Measurements from ENCODE around the gene ST7L.
"Not testable (repeated sequence)": the region's sequence is repeated elsewhere in the genome, so short reads cannot be mapped to it uniquely, and the experiment has no call there.

ST7L gene, protein sequence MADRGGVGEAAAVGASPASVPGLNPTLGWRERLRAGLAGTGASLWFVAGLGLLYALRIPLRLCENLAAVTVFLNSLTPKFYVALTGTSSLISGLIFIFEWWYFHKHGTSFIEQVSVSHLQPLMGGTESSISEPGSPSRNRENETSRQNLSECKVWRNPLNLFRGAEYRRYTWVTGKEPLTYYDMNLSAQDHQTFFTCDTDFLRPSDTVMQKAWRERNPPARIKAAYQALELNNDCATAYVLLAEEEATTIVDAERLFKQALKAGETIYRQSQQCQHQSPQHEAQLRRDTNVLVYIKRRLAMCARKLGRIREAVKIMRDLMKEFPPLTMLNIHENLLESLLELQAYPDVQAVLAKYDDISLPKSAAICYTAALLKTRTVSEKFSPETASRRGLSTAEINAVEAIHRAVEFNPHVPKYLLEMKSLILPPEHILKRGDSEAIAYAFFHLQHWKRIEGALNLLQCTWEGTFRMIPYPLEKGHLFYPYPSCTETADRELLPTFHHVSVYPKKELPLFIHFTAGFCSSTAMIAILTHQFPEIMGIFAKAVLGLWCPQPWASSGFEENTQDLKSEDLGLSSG

DNA sequence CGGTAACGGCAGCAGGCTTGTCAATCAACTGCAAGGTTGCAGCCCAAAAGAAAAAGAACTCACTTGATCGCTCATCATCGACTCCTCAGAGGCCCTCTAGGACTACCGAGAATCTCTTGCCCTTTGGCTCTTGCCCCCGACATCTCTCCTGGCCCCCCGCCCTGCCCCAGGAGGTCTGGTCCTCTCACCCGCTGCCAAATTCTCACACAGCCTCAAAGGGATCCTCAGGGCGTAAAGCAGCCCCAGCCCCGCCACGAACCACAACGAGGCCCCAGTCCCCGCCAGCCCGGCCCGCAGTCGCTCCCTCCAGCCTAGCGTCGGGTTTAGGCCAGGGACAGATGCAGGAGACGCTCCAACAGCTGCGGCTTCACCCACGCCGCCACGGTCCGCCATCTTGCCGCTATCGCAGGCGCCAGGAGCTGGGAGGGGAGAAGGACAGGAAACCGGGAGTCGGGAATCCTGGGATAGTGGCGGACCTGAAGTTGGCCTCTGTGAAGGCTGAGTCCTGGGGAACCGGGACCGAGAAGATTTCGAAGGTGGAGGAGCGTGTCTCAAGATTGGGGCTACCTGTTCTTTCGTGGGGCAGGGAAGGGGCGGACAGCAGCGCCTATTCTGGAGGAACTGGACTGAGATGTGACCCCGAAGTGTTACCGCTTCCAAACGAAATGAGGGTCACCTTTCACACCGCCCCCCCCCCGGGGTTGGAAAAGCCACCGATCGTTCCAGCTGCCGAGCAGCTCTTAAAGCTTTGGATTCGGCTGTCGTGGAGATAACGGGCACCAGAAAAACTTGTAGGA lies at the start of gene ST7L:
Gene ST7L (minus strand): TSS at position 421 of the 797 bp plus-strand sequence. CDS start 28 bp downstream, at position 393.
- DNase-seq (ENCODE audit: low spot score) = peak; percentile 67

DNA sequence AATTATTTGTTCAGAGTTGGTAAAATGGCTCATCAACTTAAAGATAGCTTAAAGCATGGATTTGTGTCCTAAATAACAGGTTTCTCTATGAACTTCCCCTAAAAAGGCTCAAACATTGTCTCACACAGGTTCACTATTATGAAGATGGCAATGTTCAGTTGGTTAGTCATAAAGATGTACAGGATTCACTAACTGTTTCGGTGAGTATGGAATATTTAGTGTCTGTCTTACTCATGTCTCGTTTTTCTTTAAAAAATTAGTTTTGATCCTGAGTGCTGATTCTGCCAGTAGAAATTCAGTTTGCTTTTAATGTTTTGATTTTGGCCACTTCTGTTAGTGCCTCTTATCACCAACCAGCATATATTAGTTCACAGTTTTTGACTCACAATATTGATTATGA lies 48.0 kb upstream of the ST7L start:
- peak; percentile 48 for DNase-seq (ENCODE audit: low spot score)

DNA sequence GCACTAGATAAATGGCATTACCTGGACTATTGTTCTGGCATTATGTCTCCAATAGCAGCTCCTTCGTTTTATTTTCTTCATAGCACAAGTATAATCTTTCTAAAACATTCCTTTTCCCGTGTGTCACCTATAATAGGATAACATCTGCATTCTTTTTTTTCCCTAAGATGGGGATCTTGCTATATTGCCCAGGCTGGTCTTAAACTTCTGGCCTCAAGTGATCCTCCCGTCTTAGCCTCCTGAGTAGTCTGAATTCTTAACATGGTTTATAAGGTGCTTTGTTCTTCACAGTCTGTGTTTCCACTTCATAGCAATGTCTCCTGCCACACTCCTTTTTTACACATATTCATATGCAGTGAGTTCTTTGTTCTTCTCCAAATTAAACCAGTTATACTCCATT lies 46.9 kb upstream of the ST7L start:
- DNase-seq (ENCODE audit: low spot score) = no peak

DNA sequence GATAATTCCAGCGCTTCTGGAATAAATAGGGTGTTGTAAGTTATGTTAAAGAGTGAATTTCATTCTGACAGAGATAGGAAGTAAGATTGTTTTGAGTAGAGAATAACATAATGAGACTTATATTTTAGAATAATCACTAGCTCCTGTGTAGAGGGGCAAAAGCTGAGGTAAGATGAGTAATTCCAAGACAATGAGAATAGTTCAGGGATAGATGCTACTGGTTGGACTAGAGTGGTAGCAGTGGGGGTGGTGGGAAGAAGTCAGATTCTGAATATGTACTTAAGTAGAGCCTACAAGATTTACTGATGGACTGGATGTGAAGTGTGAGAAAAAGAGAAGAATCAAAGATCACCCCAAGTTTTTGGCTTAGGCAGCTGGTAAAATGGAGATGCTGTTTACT lies 32.3 kb upstream of the ST7L start:
- no peak for DNase-seq (ENCODE audit: low spot score)

DNA sequence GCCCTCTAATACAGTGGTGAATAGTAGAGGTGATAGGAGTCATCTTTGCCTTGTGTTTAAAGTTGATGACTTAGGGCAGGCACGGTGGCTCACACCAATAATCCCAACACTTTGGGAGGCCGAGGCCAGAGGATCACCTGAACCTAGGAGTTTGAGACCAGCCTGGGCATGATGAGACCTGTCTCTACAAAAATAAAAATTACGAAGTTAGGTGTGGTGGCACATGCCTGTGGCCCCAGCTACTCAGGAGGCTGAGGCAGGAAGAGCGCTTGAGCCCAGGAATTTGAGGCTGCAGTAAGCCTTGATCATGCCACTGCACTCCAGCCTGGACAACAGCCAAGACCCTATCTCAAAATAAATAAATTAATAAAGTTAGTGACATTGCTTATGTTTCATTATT lies 27.3 kb upstream of the ST7L start:
- DNase-seq (ENCODE audit: low spot score) = no peak

DNA sequence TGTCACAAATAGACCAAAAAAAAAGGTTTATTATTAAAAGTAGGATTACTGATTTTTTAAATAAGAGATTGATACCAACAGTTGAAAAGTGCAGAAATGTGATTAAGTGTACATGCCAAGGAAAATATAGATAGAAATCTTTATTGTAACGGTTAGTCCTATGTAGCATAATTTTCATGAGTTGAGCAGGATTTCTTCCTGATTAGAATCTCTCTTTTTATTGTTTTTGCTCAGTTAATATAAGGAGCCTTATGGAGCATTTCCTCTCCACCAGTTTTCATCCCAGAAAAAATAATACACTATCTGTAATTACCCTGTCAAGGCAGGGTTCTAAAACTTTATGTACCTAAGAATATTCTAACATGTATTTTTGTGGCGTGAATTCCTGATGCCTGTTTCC lies 24.1 kb upstream of the ST7L start:
- DNase-seq (ENCODE audit: low spot score) = no peak

DNA sequence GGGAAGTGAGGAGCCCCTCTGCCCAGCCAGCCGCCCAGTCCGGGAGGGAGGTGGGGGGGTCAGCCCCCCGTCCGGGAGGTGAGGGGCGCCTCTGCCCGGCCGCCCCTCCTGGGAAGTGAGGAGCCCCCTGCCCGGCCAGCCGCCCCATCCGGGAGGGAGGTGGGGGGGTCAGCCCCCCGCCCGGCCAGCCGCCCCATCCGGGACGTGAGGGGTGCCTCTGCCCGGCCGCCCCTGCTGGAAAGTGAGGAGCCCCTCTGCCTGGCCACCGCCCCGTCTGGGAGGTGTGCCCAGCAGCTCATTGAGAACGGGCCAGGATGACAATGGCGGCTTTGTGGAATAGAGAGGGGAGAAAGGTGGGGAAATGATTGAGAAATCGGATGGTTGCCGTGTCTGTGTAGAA lies 21.5 kb upstream of the ST7L start:
- not testable (repeated sequence) for DNase-seq (ENCODE audit: low spot score)

DNA sequence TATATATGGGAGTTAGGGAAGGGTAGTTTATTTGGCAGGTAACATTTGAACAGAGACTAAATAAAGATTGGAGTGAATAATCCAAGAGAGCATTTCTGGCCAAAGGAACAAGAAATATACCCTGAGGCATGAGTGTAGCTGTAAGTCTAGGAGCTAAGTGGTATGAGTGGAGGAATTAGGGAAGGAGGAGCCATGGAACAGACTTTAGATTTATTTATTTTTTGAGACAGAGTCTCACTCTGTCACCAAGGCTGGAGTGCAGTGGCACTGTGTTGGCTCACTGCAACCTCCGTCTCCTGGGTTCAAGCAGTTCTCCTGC lies 19.1 kb upstream of the ST7L start:
- no peak for DNase-seq (ENCODE audit: low spot score)

DNA sequence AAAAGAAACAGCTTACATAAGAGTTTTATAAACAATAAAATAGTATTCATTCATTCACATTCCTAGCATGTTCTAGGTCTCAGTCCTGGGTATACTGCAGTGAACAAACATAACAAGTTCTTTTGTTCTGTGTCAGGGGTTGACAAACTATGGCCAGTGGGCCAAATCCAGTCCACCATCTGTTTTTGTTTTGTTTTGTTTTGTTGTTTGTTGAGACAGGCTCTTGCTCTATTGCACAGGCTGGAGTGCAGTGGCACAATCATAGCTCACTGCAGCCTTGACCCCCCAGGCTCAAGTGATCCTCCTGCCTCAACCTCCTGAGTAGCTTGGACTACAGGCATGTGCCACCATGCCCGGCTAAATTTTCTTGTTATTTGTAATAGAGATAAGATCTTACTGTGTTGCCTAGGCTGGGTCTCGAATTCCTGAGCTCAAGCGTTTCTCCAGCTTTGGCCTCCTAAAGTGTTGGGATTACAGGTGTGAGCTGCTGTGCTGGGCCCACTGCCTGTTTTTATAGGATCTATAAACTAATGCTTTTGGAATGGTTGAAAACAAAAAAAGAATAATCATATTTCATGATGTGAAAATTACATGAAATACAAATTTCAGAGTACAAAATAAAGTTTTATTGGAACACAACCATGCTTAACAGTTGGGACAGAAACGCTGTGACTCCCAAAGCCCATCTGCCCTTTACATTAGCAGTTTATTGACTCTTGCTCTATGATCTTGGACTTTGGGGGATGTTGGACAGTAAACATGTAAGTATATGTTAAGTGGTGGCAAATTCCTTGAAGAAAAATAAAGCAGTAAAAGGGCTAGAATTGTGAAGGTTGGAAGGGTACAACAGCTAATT lies 18.5 kb upstream of the ST7L start:
- DNase-seq (ENCODE audit: low spot score) = no peak

DNA sequence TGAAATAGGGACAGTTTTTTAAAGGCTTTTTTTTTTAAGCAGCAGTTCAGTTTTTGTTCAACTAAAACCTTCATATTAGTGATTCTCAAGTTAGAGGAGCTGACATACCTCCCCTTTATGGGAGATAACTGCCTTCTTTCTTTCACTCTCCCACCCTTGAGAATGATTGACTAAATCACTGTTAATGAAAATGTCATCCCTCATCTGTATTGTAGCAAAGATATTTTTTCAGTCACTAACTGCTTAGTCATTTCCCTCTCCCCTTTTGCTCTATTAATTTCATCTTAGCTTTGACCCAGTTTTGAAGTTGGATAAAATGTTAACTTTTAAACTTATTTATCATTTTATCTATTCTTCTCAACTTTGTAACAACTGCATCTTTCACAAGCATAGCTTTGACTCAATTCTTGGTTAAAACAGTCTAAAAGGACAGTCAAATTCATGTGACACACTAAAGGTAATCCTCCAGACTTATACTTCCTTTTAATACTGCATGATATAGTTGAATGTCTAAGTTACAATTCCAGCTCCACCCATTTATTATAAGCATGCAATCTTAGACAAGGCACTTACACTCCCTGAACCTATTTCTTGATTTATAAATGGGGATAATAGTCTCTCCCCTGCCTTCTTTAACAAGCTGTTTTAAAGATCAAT lies 17.8 kb upstream of the ST7L start:
- DNase-seq (ENCODE audit: low spot score) = no peak

DNA sequence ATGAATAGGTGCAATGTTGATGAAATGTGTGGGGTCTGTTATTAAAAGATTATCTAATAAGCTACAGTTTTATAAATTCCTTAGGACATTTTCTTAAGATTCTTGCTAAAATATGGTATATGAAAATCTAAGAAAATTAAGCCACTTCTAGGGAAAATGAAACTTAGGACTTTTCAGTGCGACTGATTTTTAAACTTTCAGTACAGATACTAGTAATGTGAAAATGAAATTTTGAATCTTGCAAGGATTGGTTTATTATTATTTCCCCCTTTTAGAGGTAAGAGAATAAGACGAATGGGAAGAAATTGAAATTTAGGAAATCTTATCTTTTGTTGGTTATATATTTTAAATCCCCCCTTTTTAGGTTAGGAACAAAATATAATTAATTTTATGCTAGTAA lies 17.1 kb upstream of the ST7L start:
- DNase-seq (ENCODE audit: low spot score) = no peak

DNA sequence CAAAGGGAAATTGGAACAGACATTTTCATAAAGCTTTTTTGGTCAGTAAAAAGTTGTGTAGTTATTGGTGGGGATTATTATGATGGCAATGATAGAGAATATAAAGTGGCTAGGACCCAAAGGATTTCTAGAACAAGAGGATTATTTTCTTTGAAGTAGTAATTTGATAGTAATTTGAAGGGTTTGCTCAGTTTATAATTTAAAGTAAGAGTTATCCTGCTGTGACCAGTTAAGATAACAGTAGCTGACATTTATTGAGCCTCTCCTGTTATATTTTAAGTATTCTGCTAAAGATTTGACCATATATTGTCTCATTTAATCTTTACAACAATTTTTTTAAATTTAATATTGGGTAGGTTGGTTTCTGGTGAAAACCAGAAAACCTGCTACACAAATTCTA lies 15.4 kb upstream of the ST7L start:
- DNase-seq (ENCODE audit: low spot score) = no peak

DNA sequence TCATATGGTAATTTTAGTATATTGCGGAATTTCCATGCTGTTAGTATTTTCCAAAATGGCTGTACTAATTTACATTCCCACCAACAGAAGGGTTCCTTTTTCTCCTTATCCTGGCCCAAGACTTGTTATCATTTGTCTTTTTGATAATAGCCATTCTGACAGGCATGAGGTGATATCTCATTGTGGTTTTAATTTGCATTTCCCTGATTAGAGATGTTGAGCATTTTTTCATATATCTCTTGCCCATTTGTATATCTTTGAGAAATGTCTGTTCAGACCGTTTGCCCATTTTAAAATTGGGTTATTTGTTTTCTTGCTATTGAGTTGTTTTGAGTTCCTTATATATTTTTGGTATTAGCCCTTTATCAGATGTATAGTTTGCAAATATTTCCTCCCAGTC lies 14.7 kb upstream of the ST7L start:
- DNase-seq (ENCODE audit: low spot score) = no peak

DNA sequence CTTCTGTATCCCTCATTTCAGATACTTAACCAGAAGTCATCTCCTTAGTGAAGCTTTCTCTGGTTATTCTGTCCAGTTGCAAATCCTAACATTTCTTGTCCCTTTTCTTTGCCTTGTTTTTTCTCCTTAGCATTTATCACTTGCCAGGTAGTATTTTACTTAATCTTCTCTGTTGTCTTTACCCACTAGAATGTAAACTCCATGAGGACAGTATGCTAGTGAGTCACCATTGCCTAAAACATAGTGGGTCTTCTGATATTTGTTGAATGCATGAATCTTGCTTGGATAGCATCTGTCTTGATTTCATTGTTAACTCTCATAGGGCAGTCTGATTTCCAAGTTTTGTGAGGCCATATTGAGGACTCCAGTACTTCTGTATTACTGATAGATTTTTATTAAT lies 10.3 kb upstream of the ST7L start:
- no peak for DNase-seq (ENCODE audit: low spot score)

DNA sequence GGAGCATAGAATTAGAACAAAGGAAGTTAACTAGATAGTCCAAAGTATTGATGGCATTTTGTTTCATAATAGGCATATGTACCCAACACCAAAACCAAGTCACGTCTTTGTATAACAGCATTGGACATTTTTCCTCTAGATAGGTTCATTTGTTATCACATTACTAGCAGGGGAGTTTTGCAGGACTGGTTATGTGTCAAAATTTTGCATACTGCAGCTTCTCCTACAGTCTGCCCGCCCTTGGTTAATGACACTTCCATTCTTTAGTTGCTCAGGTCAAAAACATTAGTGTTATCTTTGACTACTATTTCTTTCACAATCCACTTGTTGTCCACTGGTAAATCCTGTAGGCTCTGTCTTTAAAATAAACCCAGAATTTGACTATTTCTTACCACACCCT lies 9.6 kb upstream of the ST7L start:
- no peak for DNase-seq (ENCODE audit: low spot score)

DNA sequence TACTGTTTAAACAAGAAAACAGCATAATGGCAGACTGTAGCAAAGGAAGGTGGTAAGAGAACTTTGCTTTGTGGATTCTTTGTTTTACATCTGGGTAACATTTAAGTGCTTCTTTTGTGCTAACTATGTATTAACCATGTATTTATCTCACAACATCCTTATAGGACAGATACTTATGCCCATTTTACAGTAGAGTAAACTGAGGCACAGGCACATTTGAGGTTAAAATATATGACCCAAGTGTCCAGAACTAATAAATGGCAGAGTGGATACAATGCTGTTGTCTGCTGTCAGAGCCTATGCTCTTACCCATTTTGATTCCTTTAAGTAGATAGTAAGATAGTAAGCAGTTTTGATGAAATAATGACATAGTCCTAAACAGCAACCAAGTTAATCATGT lies 7.9 kb upstream of the ST7L start:
- no peak for DNase-seq (ENCODE audit: low spot score)

DNA sequence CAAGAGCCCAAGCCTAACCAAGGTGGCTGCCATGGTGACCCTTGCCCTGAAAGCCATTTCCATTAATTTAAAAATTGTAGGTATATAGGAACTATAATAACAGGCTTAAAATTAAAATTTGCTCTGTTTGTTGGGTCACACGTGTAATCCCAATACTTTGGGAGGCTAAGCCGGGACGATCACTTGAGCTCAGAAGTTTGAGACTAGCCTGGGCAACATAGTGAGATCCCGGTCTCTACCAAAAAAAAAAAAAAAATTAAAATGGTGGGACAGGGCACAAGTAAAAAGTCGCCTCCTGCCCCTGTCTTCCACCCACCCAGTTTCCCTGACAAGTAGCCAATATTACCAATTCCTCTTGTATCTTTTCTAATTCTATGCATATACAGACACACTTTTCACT lies 7.3 kb upstream of the ST7L start:
- DNase-seq (ENCODE audit: low spot score) = no peak

DNA sequence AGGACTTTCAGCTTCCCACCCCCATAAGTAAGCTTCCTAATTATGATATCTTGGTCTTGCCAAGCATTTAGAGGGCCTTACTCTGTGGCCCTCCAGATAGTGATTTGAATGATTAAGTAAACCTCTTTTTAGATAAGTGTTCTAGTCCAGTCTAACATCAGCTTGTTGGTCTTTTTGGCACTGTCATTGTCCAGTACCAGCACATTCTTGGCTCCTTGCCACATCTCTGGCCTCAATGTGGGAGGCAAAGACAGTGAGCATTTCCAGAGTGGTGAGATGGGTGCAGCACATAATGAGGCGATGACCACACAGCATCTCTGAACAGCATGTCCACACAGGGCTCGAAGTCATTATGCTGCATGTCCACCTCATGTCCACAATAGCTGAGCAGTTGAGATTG lies 6.8 kb upstream of the ST7L start:
- DNase-seq (ENCODE audit: low spot score) = no peak

DNA sequence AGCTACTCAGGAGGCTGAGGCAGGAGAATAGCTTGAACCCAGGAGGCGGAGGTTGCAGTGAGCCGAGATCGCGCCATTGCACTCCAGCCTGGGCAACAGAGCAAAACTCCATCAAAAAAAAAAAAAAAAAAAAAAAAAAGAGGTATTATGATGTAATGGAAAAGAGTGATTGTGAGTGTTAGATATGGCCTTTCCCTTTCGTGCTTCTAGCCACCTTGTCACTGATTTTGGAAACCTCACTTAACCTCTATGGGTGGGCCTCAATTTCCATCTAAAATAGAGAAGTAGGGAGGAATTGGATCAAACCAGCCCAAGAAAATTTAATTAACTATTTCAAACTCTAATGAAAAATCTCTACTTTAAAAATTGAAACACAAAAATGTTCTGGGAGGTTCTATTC lies 5.6 kb upstream of the ST7L start:
- DNase-seq (ENCODE audit: low spot score) = not testable (repeated sequence)

DNA sequence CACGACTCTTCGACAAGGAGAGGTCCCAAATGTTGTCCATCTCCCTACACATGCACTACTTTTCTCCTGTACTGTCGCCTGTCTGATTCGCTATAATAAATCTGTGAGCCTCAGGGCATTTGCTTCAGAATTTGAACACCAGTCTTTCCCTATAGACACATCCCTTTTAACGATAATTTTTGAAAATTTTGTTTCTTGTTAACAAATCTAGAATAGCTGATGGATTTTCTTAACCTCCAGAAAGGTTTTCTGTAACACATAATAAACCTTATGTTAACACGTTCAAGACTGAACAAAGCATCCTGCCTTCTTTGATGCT lies 1.4 kb upstream of the ST7L start:
- DNase-seq (ENCODE audit: low spot score) = no peak

DNA sequence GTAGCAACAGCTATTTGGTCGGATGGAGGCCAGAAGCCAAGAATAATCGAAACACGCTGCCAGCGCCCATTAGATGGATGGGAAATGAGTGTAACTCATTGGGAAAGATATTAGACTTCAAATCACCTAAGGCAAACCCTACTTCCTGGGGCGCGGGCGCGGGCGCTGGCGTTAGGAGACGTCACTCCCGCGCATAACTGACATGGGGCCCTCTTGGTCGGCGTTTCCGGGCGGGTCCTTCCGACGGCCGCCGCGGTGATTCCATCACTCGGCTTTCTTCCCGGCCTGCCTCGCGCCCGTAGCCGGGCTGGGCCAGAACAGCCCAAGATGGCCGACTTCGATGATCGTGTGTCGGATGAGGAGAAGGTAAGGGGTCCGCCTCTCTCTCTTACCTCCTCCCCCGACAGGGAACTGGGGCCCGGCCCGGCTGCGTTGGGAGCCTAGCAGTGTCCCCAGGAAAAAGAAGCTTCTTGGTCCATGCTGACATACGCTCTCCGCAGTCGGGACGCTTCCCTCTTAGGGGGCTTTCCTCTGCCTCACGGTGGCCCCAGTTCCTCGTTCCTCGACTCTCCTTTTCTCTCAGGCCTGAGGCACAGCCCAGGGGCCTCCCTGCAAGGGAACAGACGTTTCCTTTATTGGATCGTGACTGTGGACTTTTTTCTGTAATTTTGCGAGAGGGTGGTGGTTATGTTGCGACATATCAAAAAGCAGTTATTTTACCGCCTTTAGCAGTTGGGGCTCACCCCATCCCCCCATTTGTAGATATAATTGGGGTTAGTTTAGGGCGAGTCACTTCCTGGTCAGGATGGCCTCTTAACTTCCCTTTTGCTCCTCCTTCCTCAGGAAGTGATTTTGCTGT lies 806 bp upstream of the ST7L start, which contains the start of gene CAPZA1:
Gene CAPZA1 (plus strand): TSS at position 315 of the 859 bp plus-strand sequence. CDS start 13 bp downstream, at position 328.
- peak; percentile 95 for DNase-seq (ENCODE audit: low spot score)
